Ovary (tissue), 9 donors: ENCODE data around the gene PCDHGC3. TPM values are rescaled to one million over a fixed set of nuclear protein-coding genes. Genes with fewer than 3 reads are reported as not detected.
A peak's percentile ranks its signal among the peaks of the same experiment; 100 is the strongest.

Source experiments
- DNase-seq, 5 donors: peaks; one replicate each; pipeline ENCODE4 v3.0.0-alpha.2; 2019 to 2020
- H3K27ac ChIP-seq, 2 donors: fragments of 200-600 bp; one replicate each; pipeline versions ENCODE4 v1.5.1 to v1.8.0; 2019 to 2022
- H3K27me3 ChIP-seq: fragments of 200-600 bp; one replicate; pipeline ENCODE4 v1.8.0; 2022
- H3K36me3 ChIP-seq: fragments of 200-600 bp; sonication (generic); one replicate; pipeline ENCODE4 v1.5.1; 2019
- H3K4me1 ChIP-seq: one replicate; pipeline ENCODE4 v1.8.1; 2013; ENCODE audit warnings: mild to moderate bottlenecking, moderate library complexity; ENCODE audit not compliant: insufficient read depth
- H3K4me3 ChIP-seq: fragments of 200-600 bp; sonication (generic); one replicate; pipeline ENCODE4 v1.5.1; 2017
- H3K9me3 ChIP-seq, 2 donors: fragments of 200-600 bp in 1 of 2; sonication (generic) in 1 of 2; one replicate each; pipeline versions ENCODE4 v1.5.1 to v1.8.1; 2013 to 2019; ENCODE audit warnings: mild to moderate bottlenecking in 1 of 2, moderate library complexity in 1 of 2
- EP300 ChIP-seq: sonication (generic); formaldehyde crosslinking; IDR thresholded peaks from one replicate; pipeline ENCODE4 v1.6.1; 2017; ENCODE audit warnings: antibody characterized with exemption
- POLR2A ChIP-seq: fragments of 450-650 bp; IDR thresholded peaks from one replicate; pipeline ENCODE4 v1.6.1; 2017; ENCODE audit warnings: antibody characterized with exemption, mild to moderate bottlenecking, moderate library complexity
- WGBS, 3 donors: extraction: QIAGEN DNeasy Blood & Tissue Kit in 1 of 3; methylation state at CpG; one replicate each; pipeline versions ENCODE4 v1.1.5 to v1.1.7; 2013 to 2017; 5-methylcytosine and 5-hydroxymethylcytosine counted together
- intact Hi-C, 4 donors: fragments of 100-400 bp; cut with DNase I; formaldehyde crosslinking; loops; one replicate each; pipeline versions ENCODE4 v1.11.0 to v1.15.1; 2022 to 2023
- polyA plus RNA-seq, 2 donors: library from polyadenylated mRNA; stranded (reverse); fragments of 200-250 nt in 1 of 2; fragments of 350-450 nt in 1 of 2; fragmentation: Illumina TruSeq in 1 of 2; extraction: RNeasy Lipid Tissue Mini Kit (QIAGEN cat#74804) in 1 of 2; gene quantifications; one replicate each; pipeline ENCODE4 v1.2.3, GENCODE V29; 2013 to 2014
- total RNA-seq, 7 donors: library from RNA; depleted of rRNA in 2 of 7; stranded (reverse); fragments of >200 nt in 2 of 7; fragmentation: NEBNext Ultra II Directional in 3 of 7; extraction: Animal tissue kit (Norgen Biotek cat#: 25700) in 3 of 7; gene quantifications; one replicate each; pipeline versions ENCODE4 v1.1.0 to v1.2.4, GENCODE V29; 2016 to 2023
- TF ChIP-seq, protein P1 (sequence below), 3 donors: fragments of 450-650 bp in 2 of 3; fragments of 200-600 bp in 1 of 3; IDR thresholded peaks; one replicate each; pipeline versions ENCODE4 v1.5.1 to v1.8.0; 2016 to 2022; ENCODE audit warnings: antibody characterized with exemption in 3 of 3, mild to moderate bottlenecking in 1 of 3
- donor health status: DM: no; HTN: no; CAD: no; lungs with moderate emphysema.
- donor health status: DM: no; HTN: no; CAD: no.
- donor health status: Bipolar disorder and iron deficiency.
- donor health status: DM: yes; HTN: yes; CAD: no.
- donor health status: DM: no; HTN: no; CAD: no.
- donor health status: DM: yes; HTN: yes; CAD: no.

PCDHGC3 gene
- total and polyA plus RNA-seq, 9 donors: 19.6 to 92.9 (median 67.7) TPM

DNA sequence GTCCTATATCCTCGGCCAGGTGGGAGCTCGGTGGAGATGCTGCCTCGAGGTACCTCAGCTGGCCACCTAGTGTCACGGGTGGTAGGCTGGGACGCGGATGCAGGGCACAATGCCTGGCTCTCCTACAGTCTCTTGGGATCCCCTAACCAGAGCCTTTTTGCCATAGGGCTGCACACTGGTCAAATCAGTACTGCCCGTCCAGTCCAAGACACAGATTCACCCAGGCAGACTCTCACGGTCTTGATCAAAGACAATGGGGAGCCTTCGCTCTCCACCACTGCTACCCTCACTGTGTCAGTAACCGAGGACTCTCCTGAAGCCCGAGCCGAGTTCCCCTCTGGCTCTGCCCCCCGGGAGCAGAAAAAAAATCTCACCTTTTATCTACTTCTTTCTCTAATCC, 2.0 kb downstream of the PCDHGC3 start:
- DNase-seq: no peak
- Histone ChIP-seq H3K4me3 (peak overlapping the region; percentile 59), H3K27me3 (no peaks in the 10 kb centered on the region), H3K4me1 (peaks cover 17% of the 10 kb centered on the region), H3K27ac (no peak overlapping the region), H3K9me3 (no peaks in the 10 kb centered on the region), H3K36me3 (no peaks in the 10 kb centered on the region)
- intact Hi-C loops: loop anchor here in 2 of 4 donors (5.0 kb wide), 3 partner anchors 34 to 84 kb away; no protein-coding TSS in a partner anchor
- 48 to 62% (median 62%) methylated on average over 13 of the region's 13 CpGs for WGBS, 3 donors
- TF ChIP-seq, protein P1, sequence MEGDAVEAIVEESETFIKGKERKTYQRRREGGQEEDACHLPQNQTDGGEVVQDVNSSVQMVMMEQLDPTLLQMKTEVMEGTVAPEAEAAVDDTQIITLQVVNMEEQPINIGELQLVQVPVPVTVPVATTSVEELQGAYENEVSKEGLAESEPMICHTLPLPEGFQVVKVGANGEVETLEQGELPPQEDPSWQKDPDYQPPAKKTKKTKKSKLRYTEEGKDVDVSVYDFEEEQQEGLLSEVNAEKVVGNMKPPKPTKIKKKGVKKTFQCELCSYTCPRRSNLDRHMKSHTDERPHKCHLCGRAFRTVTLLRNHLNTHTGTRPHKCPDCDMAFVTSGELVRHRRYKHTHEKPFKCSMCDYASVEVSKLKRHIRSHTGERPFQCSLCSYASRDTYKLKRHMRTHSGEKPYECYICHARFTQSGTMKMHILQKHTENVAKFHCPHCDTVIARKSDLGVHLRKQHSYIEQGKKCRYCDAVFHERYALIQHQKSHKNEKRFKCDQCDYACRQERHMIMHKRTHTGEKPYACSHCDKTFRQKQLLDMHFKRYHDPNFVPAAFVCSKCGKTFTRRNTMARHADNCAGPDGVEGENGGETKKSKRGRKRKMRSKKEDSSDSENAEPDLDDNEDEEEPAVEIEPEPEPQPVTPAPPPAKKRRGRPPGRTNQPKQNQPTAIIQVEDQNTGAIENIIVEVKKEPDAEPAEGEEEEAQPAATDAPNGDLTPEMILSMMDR (IDR thresholded peaks at IDR 0.05): no peak
- TF ChIP-seq EP300 (no peak), POLR2A (no peak)

DNA sequence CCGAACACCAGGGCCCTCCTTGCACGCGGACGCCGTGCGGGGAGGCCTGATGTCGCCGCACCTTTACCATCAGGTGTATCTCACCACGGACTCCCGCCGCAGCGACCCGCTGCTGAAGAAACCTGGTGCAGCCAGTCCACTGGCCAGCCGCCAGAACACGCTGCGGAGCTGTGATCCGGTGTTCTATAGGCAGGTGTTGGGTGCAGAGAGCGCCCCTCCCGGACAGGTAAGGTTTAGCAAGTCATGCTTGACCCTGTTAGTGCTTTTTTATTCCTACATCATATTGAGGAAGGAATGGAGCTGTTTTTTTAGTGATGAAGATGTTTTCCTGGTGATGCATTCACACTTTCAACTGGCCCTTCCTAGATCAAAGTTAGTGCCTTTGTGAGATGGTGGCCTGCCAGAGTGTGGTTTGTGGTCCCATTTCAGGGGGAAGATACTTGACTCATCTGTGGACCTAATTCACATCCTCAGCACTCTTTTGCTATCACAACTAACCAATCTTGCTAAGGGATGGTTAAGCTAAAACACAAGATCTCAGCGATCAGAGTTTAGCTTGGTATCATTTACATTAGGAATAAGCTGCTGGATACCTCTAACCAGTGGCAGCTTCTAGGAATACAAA, 2.7 kb downstream of the PCDHGC3 start:
- Histone ChIP-seq H3K4me3 (peak overlapping the region; percentile 59), H3K27ac (no peak overlapping the region), H3K9me3 (no peaks in the 10 kb centered on the region), H3K36me3 (no peaks in the 10 kb centered on the region), H3K4me1 (peaks cover 17% of the 10 kb centered on the region), H3K27me3 (no peaks in the 10 kb centered on the region)
- WGBS, 3 donors: 33 to 43% (median 37%) methylated on average over 20 of the region's 20 CpGs
- intact Hi-C loops: loop anchor here in 2 of 4 donors (5.0 kb wide), 3 partner anchors 34 to 84 kb away; no protein-coding TSS in a partner anchor
- DNase-seq: peak in 4 of 5 donors; percentile 39 to 62 (median 53)
- TF ChIP-seq EP300 (no peak), POLR2A (no peak)
- TF ChIP-seq, protein P1 (IDR thresholded peaks at IDR 0.05): no peak

GRCh38 chr5:141479776-141480175, 4.0 kb downstream of the PCDHGC3 start:
- intact Hi-C loops: loop anchor here in 2 of 4 donors (5.0 kb wide), 3 partner anchors 33 to 83 kb away; no protein-coding TSS in a partner anchor
- DNase-seq: no peak
- H3K9me3 ChIP-seq: no peaks in the 10 kb centered on the region
- no peak for TF ChIP-seq POLR2A
- TF ChIP-seq EP300: no peak
- H3K27me3 ChIP-seq: no peaks in the 10 kb centered on the region
- H3K4me1 ChIP-seq: peaks cover 17% of the 10 kb centered on the region
- H3K4me3 ChIP-seq: no peak overlapping the region
- no peak overlapping the region for H3K27ac ChIP-seq
- no peaks in the 10 kb centered on the region for H3K36me3 ChIP-seq

DNA sequence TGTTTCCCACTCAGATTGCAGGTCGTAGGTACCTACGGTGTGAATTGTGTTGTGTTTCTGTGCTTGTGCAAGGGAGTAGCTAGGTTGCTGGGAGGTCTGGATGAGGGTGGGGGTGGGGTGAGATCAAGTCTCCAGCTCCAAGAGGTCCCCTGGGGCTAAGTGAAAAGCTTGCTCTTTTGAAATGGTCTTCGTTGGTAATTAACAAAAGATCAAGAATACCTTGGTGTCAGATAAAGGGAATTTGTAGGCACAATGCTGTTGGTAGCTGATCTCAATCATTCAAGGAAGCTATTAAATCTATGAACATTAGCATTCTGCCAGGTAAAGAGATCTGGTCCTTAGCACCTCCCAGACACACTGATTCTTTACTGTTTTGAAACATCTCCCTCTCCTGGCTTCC, 8.1 kb downstream of the PCDHGC3 start:
- 51 to 54% (median 53%) methylated on average over 3 of the region's 3 CpGs for WGBS, 3 donors
- H3K9me3 ChIP-seq: no peaks in the 10 kb centered on the region
- H3K36me3 ChIP-seq: no peaks in the 10 kb centered on the region
- TF ChIP-seq EP300 (no peak), POLR2A (no peak)
- TF ChIP-seq, protein P1 (IDR thresholded peaks at IDR 0.05): no peak
- no peaks in the 10 kb centered on the region for H3K27me3 ChIP-seq
- no peak overlapping the region for H3K27ac ChIP-seq
- DNase-seq: no peak
- H3K4me1 ChIP-seq: peaks cover 3% of the 10 kb centered on the region
- intact Hi-C loops: no loop called here
- no peak overlapping the region for H3K4me3 ChIP-seq

- Histone ChIP-seq H3K4me3 (peak overlapping the region; percentile 34), H3K27ac (no peak overlapping the region), H3K36me3 (no peaks in the 10 kb centered on the region), H3K27me3 (no peaks in the 10 kb centered on the region), H3K9me3 (no peaks in the 10 kb centered on the region), H3K4me1 (peaks cover 2% of the 10 kb centered on the region)
- WGBS, 3 donors: 12 to 19% (median 13%) methylated on average over 4 of the region's 4 CpGs
- TF ChIP-seq POLR2A (no peak), EP300 (no peak)
- TF ChIP-seq, protein P1 (IDR thresholded peaks at IDR 0.05): no peak
- intact Hi-C loops: no loop called here
- DNase-seq: no peak
Observed at GRCh38 chr5:141484310-141484640, 8.5 kb downstream of the PCDHGC3 start.
